Measurements from ENCODE around the gene ERI3.

ERI3 gene

GRCh38 chr1:44259090-44259489 lies 96.0 kb downstream of the ERI3 start:
- no peak for DNase-seq

- DNase-seq, result no peak
These were observed 98.1 kb downstream of the ERI3 start for GRCh38 chr1:44256762-44257554.

- no peak for DNase-seq
These were observed 100.6 kb downstream of the ERI3 start for GRCh38 chr1:44254392-44254910.

GRCh38 chr1:44251989-44252671 lies 102.9 kb downstream of the ERI3 start:
- no peak for DNase-seq

GRCh38 chr1:44251486-44251885 lies 103.6 kb downstream of the ERI3 start:
- no peak for DNase-seq

GRCh38 chr1:44250068-44250781 lies 104.8 kb downstream of the ERI3 start:
- no peak for DNase-seq

- no peak for DNase-seq
These were observed 105.5 kb downstream of the ERI3 start for GRCh38 chr1:44249543-44249942.

GRCh38 chr1:44246806-44247205 lies 108.3 kb downstream of the ERI3 start:
- DNase-seq, result no peak

GRCh38 chr1:44244986-44245385 lies 110.1 kb downstream of the ERI3 start:
- no peak for DNase-seq

GRCh38 chr1:44243782-44244495 lies 111.1 kb downstream of the ERI3 start:
- DNase-seq, result no peak

GRCh38 chr1:44242746-44243145 lies 112.3 kb downstream of the ERI3 start:
- DNase-seq, result no peak

GRCh38 chr1:44240802-44241671 lies 114.0 kb downstream of the ERI3 start:
- no peak for DNase-seq

GRCh38 chr1:44239961-44240371 lies 115.1 kb downstream of the ERI3 start:
- no peak for DNase-seq

- DNase-seq, result no peak
These were observed 115.6 kb downstream of the ERI3 start for GRCh38 chr1:44239331-44239960.

GRCh38 chr1:44238660-44239059 lies 116.4 kb downstream of the ERI3 start:
- DNase-seq, result no peak

- peak in 1 of 5 experiments; percentile 40 for DNase-seq
These were observed 117.2 kb downstream of the ERI3 start for GRCh38 chr1:44237721-44238457.

GRCh38 chr1:44236490-44237272 lies 118.4 kb downstream of the ERI3 start:
- no peak for DNase-seq

GRCh38 chr1:44235808-44236207 lies 119.2 kb downstream of the ERI3 start:
- no peak for DNase-seq

GRCh38 chr1:44233593-44233992 lies 121.5 kb downstream of the ERI3 start:
- DNase-seq, result no peak

GRCh38 chr1:44230796-44231195 lies 124.3 kb downstream of the ERI3 start:
- DNase-seq, result no peak
